WTC11 (cell line): ENCODE data around the gene NAV2.

Experiments used
- ELF4 ChIP-seq: sonication (generic); formaldehyde crosslinking; IDR thresholded peaks from 2 replicates; pipeline ENCODE4 v1.8.1; 2022; ENCODE audit warnings: low read depth, mild to moderate bottlenecking, moderate library complexity, missing genetic modification reagents
- FOXJ3 ChIP-seq: sonication (generic); formaldehyde crosslinking; IDR thresholded peaks from 2 replicates; pipeline ENCODE4 v1.9.0; 2021; ENCODE audit warnings: missing genetic modification reagents, mild to moderate bottlenecking, borderline replicate concordance
- KAT7 ChIP-seq: sonication (generic); formaldehyde crosslinking; IDR thresholded peaks from 2 replicates; pipeline ENCODE4 v1.8.1; 2023; ENCODE audit warnings: missing genetic modification reagents, mild to moderate bottlenecking, borderline replicate concordance
- NFYB ChIP-seq: sonication (generic); formaldehyde crosslinking; conservative IDR thresholded peaks from 2 replicates; pipeline ENCODE4 v1.8.0; 2022; ENCODE audit warnings: low read depth, missing genetic modification reagents
- TF ChIP-seq, protein P1 (sequence below): sonication (generic); formaldehyde crosslinking; IDR thresholded peaks from 2 replicates; pipeline ENCODE4 v1.8.1; 2023; ENCODE audit warnings: mild to moderate bottlenecking, moderate library complexity, missing genetic modification reagents
- TF ChIP-seq, protein P2 (sequence below): fragments of 200-600 bp; IDR thresholded peaks from 2 replicates; pipeline ENCODE4 v1.8.0; 2022; ENCODE audit warnings: antibody characterized with exemption

DNA sequence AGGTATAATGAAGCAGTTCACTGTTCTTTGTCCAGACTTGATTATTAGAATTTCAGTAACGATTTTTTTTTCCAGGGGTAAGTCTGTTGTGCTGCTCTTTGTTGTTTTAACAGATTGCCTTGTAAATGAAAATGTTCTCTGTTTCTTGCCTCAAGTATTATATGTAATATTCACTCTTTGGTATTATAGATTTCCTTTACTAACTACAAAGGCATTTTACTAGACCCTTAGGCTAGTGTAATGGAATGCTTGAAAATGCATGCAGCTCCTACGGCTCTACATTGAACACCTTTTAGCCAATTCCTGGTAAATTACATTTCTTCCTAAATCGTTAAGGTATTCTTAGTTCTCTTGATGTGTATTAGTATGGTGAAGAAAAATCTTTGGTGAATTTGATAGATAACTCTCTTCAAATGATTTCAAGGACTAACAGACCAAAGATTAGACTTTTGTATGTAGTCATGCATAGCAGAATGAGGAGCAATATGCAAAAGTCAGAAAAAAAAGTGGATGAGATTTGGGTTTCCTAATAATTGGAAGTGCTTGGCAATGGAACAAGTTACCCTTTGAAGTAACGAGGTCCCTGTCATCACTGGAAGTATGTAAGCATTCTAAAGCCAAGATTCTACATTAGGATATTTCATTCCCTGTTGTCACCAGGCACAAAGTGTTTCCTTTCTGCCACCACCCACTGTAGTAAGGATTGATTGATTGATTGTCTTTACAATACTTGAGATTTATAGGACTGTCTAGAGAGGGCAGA lies 334.6 kb downstream of the NAV2 start:
- TF ChIP-seq, protein P1, sequence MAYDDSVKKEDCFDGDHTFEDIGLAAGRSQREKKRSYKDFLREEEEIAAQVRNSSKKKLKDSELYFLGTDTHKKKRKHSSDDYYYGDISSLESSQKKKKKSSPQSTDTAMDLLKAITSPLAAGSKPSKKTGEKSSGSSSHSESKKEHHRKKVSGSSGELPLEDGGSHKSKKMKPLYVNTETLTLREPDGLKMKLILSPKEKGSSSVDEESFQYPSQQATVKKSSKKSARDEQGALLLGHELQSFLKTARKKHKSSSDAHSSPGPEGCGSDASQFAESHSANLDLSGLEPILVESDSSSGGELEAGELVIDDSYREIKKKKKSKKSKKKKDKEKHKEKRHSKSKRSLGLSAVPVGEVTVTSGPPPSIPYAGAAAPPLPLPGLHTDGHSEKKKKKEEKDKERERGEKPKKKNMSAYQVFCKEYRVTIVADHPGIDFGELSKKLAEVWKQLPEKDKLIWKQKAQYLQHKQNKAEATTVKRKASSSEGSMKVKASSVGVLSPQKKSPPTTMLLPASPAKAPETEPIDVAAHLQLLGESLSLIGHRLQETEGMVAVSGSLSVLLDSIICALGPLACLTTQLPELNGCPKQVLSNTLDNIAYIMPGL (CRISPR knock-in tag): no peak
- TF ChIP-seq, protein P2, sequence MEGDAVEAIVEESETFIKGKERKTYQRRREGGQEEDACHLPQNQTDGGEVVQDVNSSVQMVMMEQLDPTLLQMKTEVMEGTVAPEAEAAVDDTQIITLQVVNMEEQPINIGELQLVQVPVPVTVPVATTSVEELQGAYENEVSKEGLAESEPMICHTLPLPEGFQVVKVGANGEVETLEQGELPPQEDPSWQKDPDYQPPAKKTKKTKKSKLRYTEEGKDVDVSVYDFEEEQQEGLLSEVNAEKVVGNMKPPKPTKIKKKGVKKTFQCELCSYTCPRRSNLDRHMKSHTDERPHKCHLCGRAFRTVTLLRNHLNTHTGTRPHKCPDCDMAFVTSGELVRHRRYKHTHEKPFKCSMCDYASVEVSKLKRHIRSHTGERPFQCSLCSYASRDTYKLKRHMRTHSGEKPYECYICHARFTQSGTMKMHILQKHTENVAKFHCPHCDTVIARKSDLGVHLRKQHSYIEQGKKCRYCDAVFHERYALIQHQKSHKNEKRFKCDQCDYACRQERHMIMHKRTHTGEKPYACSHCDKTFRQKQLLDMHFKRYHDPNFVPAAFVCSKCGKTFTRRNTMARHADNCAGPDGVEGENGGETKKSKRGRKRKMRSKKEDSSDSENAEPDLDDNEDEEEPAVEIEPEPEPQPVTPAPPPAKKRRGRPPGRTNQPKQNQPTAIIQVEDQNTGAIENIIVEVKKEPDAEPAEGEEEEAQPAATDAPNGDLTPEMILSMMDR: no peak
- TF ChIP-seq FOXJ3 (CRISPR knock-in tag): no peak
- TF ChIP-seq ELF4 (CRISPR knock-in tag): no peak
- TF ChIP-seq NFYB (CRISPR knock-in tag): no peak
- TF ChIP-seq KAT7 (CRISPR knock-in tag): no peak
